HPDE6-E6E7 (cell line): ENCODE measurements around the gene SLC15A5.

Experiments used
- DNase-seq: peaks from one replicate; pipeline ENCODE4 v3.0.0; 2011; ENCODE audit warnings: missing footprints; ENCODE audit errors: extremely low spot score

The SLC15A5 gene

GRCh38 chr12:16174282-16174681, 103.2 kb downstream of the SLC15A5 start:
- DNase-seq = no peak

- no peak for DNase-seq
These were observed 106.1 kb downstream of the SLC15A5 start for GRCh38 chr12:16171348-16171747.

GRCh38 chr12:16168078-16168477, 109.4 kb downstream of the SLC15A5 start:
- DNase-seq = peak; percentile 7

GRCh38 chr12:16166563-16167470, 110.7 kb downstream of the SLC15A5 start:
- DNase-seq = no peak

- peak; percentile 28 for DNase-seq
These were observed 112.0 kb downstream of the SLC15A5 start for GRCh38 chr12:16165506-16165905.

GRCh38 chr12:16163901-16164300, 113.6 kb downstream of the SLC15A5 start:
- no peak for DNase-seq

- no peak for DNase-seq
These were observed 114.3 kb downstream of the SLC15A5 start for GRCh38 chr12:16163146-16163545.

- DNase-seq = no peak
These were observed 117.9 kb downstream of the SLC15A5 start for GRCh38 chr12:16159571-16159970.

GRCh38 chr12:16158050-16158449, 119.4 kb downstream of the SLC15A5 start:
- DNase-seq = no peak

- no peak for DNase-seq
These were observed 121.5 kb downstream of the SLC15A5 start for GRCh38 chr12:16155938-16156337.

GRCh38 chr12:16154990-16155389, 122.5 kb downstream of the SLC15A5 start:
- no peak for DNase-seq

GRCh38 chr12:16152885-16153673, 124.4 kb downstream of the SLC15A5 start:
- DNase-seq = no peak

- DNase-seq = no peak
These were observed 127.2 kb downstream of the SLC15A5 start for GRCh38 chr12:16150276-16150675.

- no peak for DNase-seq
These were observed 128.5 kb downstream of the SLC15A5 start for GRCh38 chr12:16148938-16149337.
